Activated T-cell treated with anti-CD3 and anti-CD28 coated beads, Interleukin-2, amount 50 U/mL, for 72 hours (primary cell): Measurements from ENCODE around the gene SERPINH1. TPM values are rescaled to one million over a fixed set of nuclear protein-coding genes. Genes with fewer than 3 reads are reported as not detected.

ENCODE experiments used
- ATAC-seq, 2 donors: fragments of 150-1000 bp; cut with Tn5 transposase; replicated peaks in 1 of 2; 2 replicates each; pipeline ENCODE4 v1.10.0; 2021; ENCODE audit warnings: moderate library complexity in 2 of 2, mild to moderate bottlenecking in 1 of 2
- DNase-seq, 2 donors: peaks; one replicate each; pipeline ENCODE4 v3.0.0; 2021 to 2022; ENCODE audit warnings: mixed read lengths in 1 of 2
- H3K27ac Mint-ChIP-seq: one replicate; pipeline ENCODE4 v1.8.0; 2022; ENCODE audit warnings: mild to moderate bottlenecking, moderate library complexity, mixed read lengths
- H3K27me3 Mint-ChIP-seq: one replicate; pipeline ENCODE4 v1.8.0; 2022; ENCODE audit warnings: low read depth, mixed read lengths
- H3K36me3 Mint-ChIP-seq, 2 donors: one replicate each; pipeline ENCODE4 v1.8.0; 2022; ENCODE audit warnings: mixed read lengths in 2 of 2, mild to moderate bottlenecking in 1 of 2; ENCODE audit not compliant: insufficient read depth in 2 of 2
- H3K4me1 Mint-ChIP-seq: one replicate; pipeline ENCODE4 v1.8.0; 2022; ENCODE audit warnings: low read depth, mixed read lengths
- H3K4me3 Mint-ChIP-seq, 2 donors: one replicate each; pipeline ENCODE4 v1.8.0; 2022; ENCODE audit warnings: mild to moderate bottlenecking in 2 of 2, mixed read lengths in 2 of 2, moderate library complexity in 2 of 2
- H3K9me3 Mint-ChIP-seq, 2 donors: one replicate each; pipeline ENCODE4 v1.8.0; 2022; ENCODE audit warnings: mixed read lengths in 2 of 2
- total RNA-seq, 2 donors: library from RNA; stranded (reverse); gene quantifications; one replicate each; pipeline ENCODE4 v1.2.3, GENCODE V29; 2022

Gene SERPINH1
- 10 to 100 TPM; 17.3 to 20.4 TPM for total RNA-seq

- peak within 1 kb of the TSS; percentile 89 to 91 for H3K4me3 Mint-ChIP-seq
- H3K4me1 Mint-ChIP-seq = peaks cover 45% of the 10 kb centered on the region
- no peaks in the 10 kb centered on the region for H3K36me3 Mint-ChIP-seq
- H3K27ac Mint-ChIP-seq = peak within 1 kb of the TSS; percentile 90
- H3K9me3 Mint-ChIP-seq = no peaks in the 10 kb centered on the region
- no peaks in the 10 kb centered on the region for H3K27me3 Mint-ChIP-seq
- DNase-seq = peak; percentile 81 to 83
- peak; percentile 91 to 93 for ATAC-seq
These were observed at the start of gene SERPINH1 for GRCh38 chr11:75562048-75562835. Gene SERPINH1, plus strand, starts transcription at chr11:75562253. Its CDS starts 4,097 bp downstream, at chr11:75566350.

- Mint-ChIP-seq H3K27ac (no peak overlapping the region), H3K27me3 (no peaks in the 10 kb centered on the region), H3K4me1 (peaks cover 18% of the 10 kb centered on the region), H3K9me3 (no peaks in the 10 kb centered on the region), H3K4me3 (no peak overlapping the region), H3K36me3 (no peaks in the 10 kb centered on the region)
- ATAC-seq = no peak
- DNase-seq = no peak
These were observed 48.8 kb upstream of the SERPINH1 start for GRCh38 chr11:75513250-75513649.

GRCh38 chr11:75514596-75514995 lies 47.5 kb upstream of the SERPINH1 start:
- Mint-ChIP-seq H3K27ac (no peak overlapping the region), H3K9me3 (no peaks in the 10 kb centered on the region), H3K4me1 (peaks cover 11% of the 10 kb centered on the region), H3K27me3 (no peaks in the 10 kb centered on the region), H3K36me3 (no peaks in the 10 kb centered on the region), H3K4me3 (no peak overlapping the region)
- DNase-seq = no peak
- no peak for ATAC-seq

- Mint-ChIP-seq H3K4me3 (no peak overlapping the region), H3K27ac (no peak overlapping the region), H3K27me3 (no peaks in the 10 kb centered on the region), H3K9me3 (no peaks in the 10 kb centered on the region), H3K4me1 (peaks cover 11% of the 10 kb centered on the region), H3K36me3 (no peaks in the 10 kb centered on the region)
- ATAC-seq (no peak), DNase-seq (no peak)
These were observed 45.9 kb upstream of the SERPINH1 start for GRCh38 chr11:75516140-75516539.

GRCh38 chr11:75516886-75517285 lies 45.2 kb upstream of the SERPINH1 start:
- peaks cover 11% of the 10 kb centered on the region for H3K4me1 Mint-ChIP-seq
- H3K36me3 Mint-ChIP-seq = no peaks in the 10 kb centered on the region
- no peaks in the 10 kb centered on the region for H3K9me3 Mint-ChIP-seq
- H3K27me3 Mint-ChIP-seq = no peaks in the 10 kb centered on the region
- H3K27ac Mint-ChIP-seq = no peak overlapping the region
- no peak overlapping the region for H3K4me3 Mint-ChIP-seq
- DNase-seq (no peak), ATAC-seq (no peak)

- H3K27me3 Mint-ChIP-seq = no peaks in the 10 kb centered on the region
- no peak for ATAC-seq
- no peak overlapping the region for H3K4me3 Mint-ChIP-seq
- H3K4me1 Mint-ChIP-seq = peaks cover 11% of the 10 kb centered on the region
- DNase-seq = no peak
- H3K36me3 Mint-ChIP-seq = no peaks in the 10 kb centered on the region
- H3K27ac Mint-ChIP-seq = no peak overlapping the region
- no peaks in the 10 kb centered on the region for H3K9me3 Mint-ChIP-seq
These were observed 43.9 kb upstream of the SERPINH1 start for GRCh38 chr11:75518204-75518549.

- Mint-ChIP-seq H3K4me1 (peaks cover 18% of the 10 kb centered on the region), H3K9me3 (no peaks in the 10 kb centered on the region), H3K4me3 (no peak overlapping the region), H3K27me3 (peaks cover 6% of the 10 kb centered on the region), H3K27ac (no peak overlapping the region), H3K36me3 (no peaks in the 10 kb centered on the region)
- no peak for DNase-seq
- no peak for ATAC-seq
These were observed 43.0 kb upstream of the SERPINH1 start for GRCh38 chr11:75518771-75519653.

GRCh38 chr11:75520688-75521087 lies 41.4 kb upstream of the SERPINH1 start:
- Mint-ChIP-seq H3K4me1 (peaks cover 27% of the 10 kb centered on the region), H3K9me3 (no peaks in the 10 kb centered on the region), H3K27ac (no peak overlapping the region), H3K4me3 (no peak overlapping the region), H3K36me3 (no peaks in the 10 kb centered on the region), H3K27me3 (peaks cover 13% of the 10 kb centered on the region)
- ATAC-seq = no peak
- no peak for DNase-seq

GRCh38 chr11:75522286-75523044 lies 39.6 kb upstream of the SERPINH1 start:
- no peak for ATAC-seq
- Mint-ChIP-seq H3K4me3 (no peak overlapping the region), H3K36me3 (no peaks in the 10 kb centered on the region), H3K27me3 (peaks cover 13% of the 10 kb centered on the region), H3K27ac (no peak overlapping the region), H3K9me3 (no peaks in the 10 kb centered on the region), H3K4me1 (peaks cover 30% of the 10 kb centered on the region)
- no peak for DNase-seq

- ATAC-seq = no peak
- peak overlapping the region in 1 of 2 donors; percentile 83 for H3K4me3 Mint-ChIP-seq
- H3K27me3 Mint-ChIP-seq = peaks cover 13% of the 10 kb centered on the region
- H3K4me1 Mint-ChIP-seq = peaks cover 27% of the 10 kb centered on the region
- no peak for DNase-seq
- no peaks in the 10 kb centered on the region for H3K36me3 Mint-ChIP-seq
- no peak overlapping the region for H3K27ac Mint-ChIP-seq
- H3K9me3 Mint-ChIP-seq = no peaks in the 10 kb centered on the region
These were observed 38.9 kb upstream of the SERPINH1 start for GRCh38 chr11:75523189-75523588.

GRCh38 chr11:75523811-75524664 lies 38.0 kb upstream of the SERPINH1 start:
- peaks cover 27% of the 10 kb centered on the region for H3K4me1 Mint-ChIP-seq
- H3K27ac Mint-ChIP-seq = no peak overlapping the region
- peaks cover 13% of the 10 kb centered on the region for H3K27me3 Mint-ChIP-seq
- ATAC-seq (no peak), DNase-seq (no peak)
- no peaks in the 10 kb centered on the region for H3K9me3 Mint-ChIP-seq
- H3K36me3 Mint-ChIP-seq = no peaks in the 10 kb centered on the region
- peak overlapping the region; percentile 69 to 83 for H3K4me3 Mint-ChIP-seq

- Mint-ChIP-seq H3K4me1 (peaks cover 27% of the 10 kb centered on the region), H3K27ac (no peak overlapping the region), H3K9me3 (no peaks in the 10 kb centered on the region), H3K36me3 (no peaks in the 10 kb centered on the region), H3K4me3 (peak overlapping the region; percentile 69 to 83), H3K27me3 (peaks cover 13% of the 10 kb centered on the region)
- peak; percentile 47 to 59 for DNase-seq
- peak in 1 of 2 donors; percentile 35 for ATAC-seq
These were observed 37.2 kb upstream of the SERPINH1 start for GRCh38 chr11:75524665-75525432.
